HG03139 (cell line): Measurements from ENCODE around the gene NSUN4.
"Not testable (repeated sequence)": the region's sequence is repeated elsewhere in the genome, so short reads cannot be mapped to it uniquely, and the experiment has no call there.

Experiments used
- ATAC-seq: cut with Tn5 transposase; IDR thresholded peaks from one replicate; pipeline ENCODE4 v1.9.1; 2021; ENCODE audit not compliant: unreplicated experiment

The NSUN4 gene

GRCh38 chr1:46325285-46326076 lies 15.1 kb upstream of the NSUN4 start:
- not testable (repeated sequence) for ATAC-seq

DNA sequence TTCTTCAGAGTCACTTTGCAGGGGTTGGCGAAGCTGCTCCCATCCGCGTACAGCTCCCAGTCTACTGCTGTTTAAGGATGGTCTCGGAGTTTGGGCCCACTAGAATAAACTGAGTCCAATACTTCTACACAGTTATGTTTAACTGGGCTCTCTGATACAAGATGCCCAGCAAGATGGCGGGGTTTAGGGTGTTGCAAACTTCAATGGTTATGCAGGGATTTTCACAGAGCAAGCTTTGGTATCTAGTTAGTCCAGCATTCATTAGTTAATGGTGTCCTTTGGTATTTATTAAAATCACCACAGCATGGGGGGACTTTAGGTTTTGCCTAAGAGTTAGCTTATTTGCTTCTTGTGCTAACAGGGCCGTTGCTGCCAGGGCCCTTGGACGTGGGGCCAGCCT lies 12.4 kb upstream of the NSUN4 start:
- not testable (repeated sequence) for ATAC-seq

DNA sequence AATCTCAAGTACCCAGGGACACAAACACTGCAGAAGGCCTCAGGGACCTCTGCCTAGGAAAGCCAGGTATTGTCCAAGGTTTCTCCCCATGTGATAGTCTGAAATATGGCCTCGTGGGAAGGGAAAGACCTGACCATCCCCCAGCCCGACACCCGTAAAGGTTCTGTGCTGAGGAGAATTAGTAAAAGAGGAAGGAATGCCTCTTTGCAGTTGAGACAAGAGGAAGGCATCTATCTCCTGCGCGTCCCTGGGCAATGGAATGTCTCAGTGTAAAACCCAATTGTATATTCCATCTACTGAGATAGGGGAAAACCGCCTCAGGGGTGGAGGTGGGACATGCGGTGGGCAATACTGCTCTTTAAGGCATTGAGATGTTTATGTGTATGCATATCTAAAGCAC lies 10.8 kb upstream of the NSUN4 start:
- not testable (repeated sequence) for ATAC-seq

- not testable (repeated sequence) for ATAC-seq
Measured at GRCh38 chr1:46330381-46330780, 10.2 kb upstream of the NSUN4 start.

- not testable (repeated sequence) for ATAC-seq
Measured at GRCh38 chr1:46331786-46332540, 8.6 kb upstream of the NSUN4 start.

DNA sequence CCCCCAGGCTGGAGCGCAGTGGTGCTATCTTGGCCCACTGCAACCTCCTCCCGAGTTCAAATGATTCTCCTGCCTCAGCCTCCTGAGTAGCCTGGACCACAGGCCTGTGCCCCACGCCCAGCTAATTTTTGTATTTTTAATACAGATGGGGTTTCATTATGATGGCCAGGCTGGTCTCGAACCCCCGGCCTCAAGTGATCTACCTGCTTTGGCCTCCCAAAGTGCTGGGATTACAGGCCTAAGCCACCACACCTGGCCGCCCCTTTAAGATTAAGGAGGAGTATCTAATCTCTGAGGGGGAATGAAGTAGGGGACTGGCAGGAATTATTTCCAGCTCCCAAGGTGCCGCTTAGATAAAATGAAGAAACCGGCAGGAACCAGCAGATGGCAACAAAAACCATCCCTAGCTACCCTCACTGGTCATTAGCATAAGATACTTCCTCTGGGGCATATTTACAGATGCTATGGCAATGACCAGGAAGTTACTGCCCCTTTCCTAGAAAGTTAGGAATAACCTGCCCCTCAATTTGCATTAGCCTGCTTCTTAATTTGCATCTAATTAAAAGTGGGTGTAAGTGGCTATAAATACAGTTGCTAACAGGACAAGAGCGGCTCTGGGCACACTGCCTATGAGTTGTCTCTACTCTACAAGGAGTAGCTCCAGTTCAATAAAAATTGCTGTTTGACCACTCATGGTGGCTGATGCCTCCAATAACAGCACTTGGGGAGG lies 7.1 kb upstream of the NSUN4 start:
- ATAC-seq = peak; percentile 62

GRCh38 chr1:46334030-46334384 lies 6.6 kb upstream of the NSUN4 start:
- no peak for ATAC-seq

- no peak for ATAC-seq
Measured at GRCh38 chr1:46335081-46335480, 5.5 kb upstream of the NSUN4 start.

GRCh38 chr1:46337409-46337808 lies 3.2 kb upstream of the NSUN4 start:
- not testable (repeated sequence) for ATAC-seq

DNA sequence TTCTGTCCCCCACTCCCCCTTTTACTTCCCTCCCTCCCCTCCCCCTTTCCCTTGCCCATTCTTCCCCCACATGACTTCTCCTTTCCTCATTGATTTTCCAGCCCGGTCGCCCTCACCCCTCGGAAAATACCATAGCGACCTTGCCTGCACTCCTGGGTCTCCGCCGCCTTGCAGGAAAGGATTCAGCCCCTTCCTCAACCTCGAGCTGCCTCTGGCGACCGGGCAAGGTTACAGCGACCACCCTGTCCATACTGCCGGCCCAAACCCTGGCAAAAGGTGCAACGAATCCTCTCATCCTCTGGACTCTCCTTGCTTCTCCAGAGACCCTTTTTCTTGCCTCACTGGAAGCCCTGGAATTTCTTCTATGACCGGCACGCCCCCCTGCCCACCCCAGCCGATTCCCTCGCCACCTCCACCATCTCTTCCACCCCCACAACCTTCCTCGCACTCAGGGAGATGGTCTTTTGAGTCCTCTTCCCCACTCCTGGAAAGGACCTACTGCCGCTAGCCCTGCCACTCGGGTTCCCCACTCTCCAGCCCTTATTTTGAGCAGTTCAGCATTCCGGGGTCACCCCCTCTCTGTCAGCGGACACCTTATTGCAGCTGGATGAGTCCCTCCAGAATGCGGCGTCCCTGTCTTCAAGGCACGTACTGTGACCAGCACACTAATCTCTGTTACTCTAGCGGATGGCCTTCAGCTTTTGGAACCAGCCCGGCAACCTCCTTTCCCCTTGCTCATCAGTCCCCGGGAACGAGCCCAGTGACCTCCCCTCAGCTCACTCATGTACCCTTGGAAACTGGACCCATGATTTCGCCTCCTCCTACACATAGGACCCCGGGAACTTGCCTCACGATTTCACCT lies 846 bp downstream of the NSUN4 start:
- no peak for ATAC-seq

- no peak for ATAC-seq
Measured at GRCh38 chr1:46342084-46342656, 1.6 kb downstream of the NSUN4 start.

GRCh38 chr1:46342677-46343350 lies 2.2 kb downstream of the NSUN4 start:
- no peak for ATAC-seq

DNA sequence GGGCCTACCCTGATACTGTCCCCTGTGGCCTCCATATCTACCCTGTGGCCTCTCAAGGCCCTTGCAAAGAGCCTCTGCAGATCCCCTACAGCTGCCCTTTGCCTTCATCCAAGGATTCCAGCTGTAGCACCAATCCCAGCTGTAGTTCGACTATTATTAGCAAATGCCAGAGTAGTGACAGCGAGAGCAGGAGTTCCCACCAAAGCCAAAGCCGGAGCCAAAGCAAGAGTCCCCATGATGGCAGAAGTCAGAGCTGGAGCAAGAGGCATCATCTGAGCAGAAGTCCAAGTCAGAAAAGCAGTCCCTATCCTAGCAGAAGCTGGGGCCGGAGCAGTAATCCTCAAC lies 2.7 kb downstream of the NSUN4 start:
- ATAC-seq = no peak

- no peak for ATAC-seq
Measured at GRCh38 chr1:46343705-46344104, 3.1 kb downstream of the NSUN4 start.

DNA sequence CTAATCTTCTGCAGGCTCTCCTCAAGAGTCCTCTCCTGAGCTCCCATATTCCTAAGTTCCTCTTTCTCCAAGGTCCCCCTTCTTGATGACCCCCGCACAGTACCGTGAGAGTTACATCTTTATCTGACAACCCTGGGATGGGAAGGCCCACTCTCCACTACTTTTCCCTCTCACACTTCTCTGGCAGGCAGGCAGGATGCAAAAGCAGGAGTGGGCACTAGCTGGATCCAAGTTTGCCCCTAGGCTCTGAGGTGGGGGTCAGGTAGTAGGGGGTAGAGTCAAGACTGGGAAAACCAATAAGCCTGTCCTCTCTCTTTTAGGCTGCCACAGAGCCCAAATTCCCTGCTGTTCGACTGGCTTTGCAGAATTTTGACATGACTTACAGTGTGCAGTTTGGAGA lies 3.9 kb downstream of the NSUN4 start:
- no peak for ATAC-seq

GRCh38 chr1:46345281-46345680 lies 4.7 kb downstream of the NSUN4 start:
- ATAC-seq = no peak

GRCh38 chr1:46352363-46352762 lies 11.8 kb downstream of the NSUN4 start:
- no peak for ATAC-seq

DNA sequence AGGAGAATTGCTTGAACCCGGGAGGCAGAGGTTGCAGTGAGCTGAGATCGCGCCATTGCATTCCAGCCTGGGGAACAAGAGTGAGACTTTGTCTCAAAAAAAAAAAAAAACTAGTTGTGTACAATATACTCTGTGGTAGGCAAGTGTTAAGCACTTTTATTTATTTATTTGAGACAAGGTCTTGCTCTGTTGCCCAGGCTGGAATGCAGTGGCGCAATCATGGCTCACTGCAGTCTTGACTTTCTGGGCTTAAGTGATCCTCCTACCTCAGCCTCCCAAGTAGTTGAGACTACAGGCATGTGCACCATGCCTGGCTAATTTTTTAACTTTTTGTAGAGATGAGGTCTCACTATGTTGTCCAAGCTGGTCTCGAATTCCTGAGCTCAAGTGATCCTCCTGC lies 15.3 kb downstream of the NSUN4 start:
- ATAC-seq = not testable (repeated sequence)

- no peak for ATAC-seq
Measured at GRCh38 chr1:46362158-46362557, 21.6 kb downstream of the NSUN4 start.

- no peak for ATAC-seq
Measured at GRCh38 chr1:46363121-46363520, 22.5 kb downstream of the NSUN4 start.
